ENCODE data around the gene OR4F17. TPM values are rescaled to one million over a fixed set of nuclear protein-coding genes. Genes with fewer than 3 reads are reported as not detected.

OR4F17 gene, protein sequence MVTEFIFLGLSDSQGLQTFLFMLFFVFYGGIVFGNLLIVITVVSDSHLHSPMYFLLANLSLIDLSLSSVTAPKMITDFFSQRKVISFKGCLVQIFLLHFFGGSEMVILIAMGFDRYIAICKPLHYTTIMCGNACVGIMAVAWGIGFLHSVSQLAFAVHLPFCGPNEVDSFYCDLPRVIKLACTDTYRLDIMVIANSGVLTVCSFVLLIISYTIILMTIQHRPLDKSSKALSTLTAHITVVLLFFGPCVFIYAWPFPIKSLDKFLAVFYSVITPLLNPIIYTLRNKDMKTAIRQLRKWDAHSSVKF
- total RNA-seq = not detected in 2 replicates

GRCh38 chr19:106804-107203, at the start of gene OR4F17:
Gene OR4F17, plus strand, starts transcription at chr19:107104. Its CDS starts 3,575 bp downstream, at chr19:110679.

Other genes with a start within 250 kb of the OR4F17 start
- 5.6 and 9.4 TPM in 2 replicates for gene PLPP2, start 184.3 kb downstream of the OR4F17 start, total RNA-seq
- gene MIER2, start 237.7 kb downstream of the OR4F17 start, total RNA-seq = 10.1 and 16.5 TPM in 2 replicates

All from regular cardiac myocyte (primary cell).